Measurements from ENCODE around the gene PHC2. TPM values are rescaled to one million over a fixed set of nuclear protein-coding genes. Genes with fewer than 3 reads are reported as not detected.

PHC2 gene
- total and polyA plus RNA-seq, 9 of the 15 experiments (the other 6 are each of a cell fraction or from before 2014, with no cell fraction given) = 3.1 to 67.6 (median 34.6) TPM

DNA sequence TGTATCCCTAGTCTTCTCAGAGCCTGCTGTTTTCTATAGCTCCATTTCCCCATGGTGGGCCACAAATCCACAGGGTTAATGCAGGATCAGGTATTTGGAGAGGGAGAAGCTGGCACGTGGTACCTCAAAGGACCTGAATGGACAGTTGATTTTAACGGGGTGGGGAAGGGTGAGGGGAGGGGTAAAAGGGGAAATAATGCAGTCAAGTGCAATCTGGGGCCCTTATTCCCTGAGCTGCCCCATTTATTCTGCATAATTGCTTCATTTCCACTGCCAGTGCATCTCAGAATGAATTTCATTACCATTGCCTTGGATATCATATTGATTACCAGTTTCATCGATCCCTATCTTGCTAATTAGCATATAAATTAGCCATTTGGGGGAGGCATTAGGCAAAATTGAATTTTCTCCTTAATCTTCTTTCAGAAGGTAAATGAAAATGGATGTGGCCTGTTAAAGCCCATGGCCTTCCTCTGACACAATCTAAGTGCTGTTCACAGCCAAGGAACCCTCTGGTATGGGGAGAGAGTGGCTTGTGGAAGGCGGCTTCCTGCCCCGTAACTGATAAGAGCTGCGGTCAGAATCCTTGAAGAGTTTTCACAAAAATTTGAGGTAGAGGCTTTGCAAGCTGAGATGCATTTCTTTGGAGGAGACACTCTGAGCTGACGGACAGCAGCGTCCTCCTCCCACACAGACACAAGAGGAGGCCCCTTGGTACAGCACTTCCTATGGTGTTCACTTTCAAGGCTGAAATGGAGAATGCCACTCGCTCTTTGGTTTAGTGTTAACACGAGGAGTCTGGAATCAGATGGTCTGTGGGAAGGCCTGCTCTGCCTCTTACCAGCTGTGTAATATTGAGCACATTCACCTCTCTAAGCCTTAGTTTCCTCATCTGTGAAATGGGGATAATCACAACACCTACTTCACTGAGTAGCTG is 34.4 kb downstream of the PHC2 start (continued):
- TF ChIP-seq HDAC1 (IDR thresholded peaks at IDR 0.05) = peak in 1 of 2 experiments; percentile 63; a peak in 1 of 4 replicates
- TF ChIP-seq EZH2 (IDR thresholded peaks at IDR 0.05; ENCODE audit: borderline replicate concordance, low read depth, low read length) = no peak
- TF ChIP-seq DDX20 (tag; IDR thresholded peaks at IDR 0.05; ENCODE audit: low read depth) = no peak
- TF ChIP-seq SP2 (IDR thresholded peaks at IDR 0.05; ENCODE audit: extremely low read depth, low read depth, low read length, poor library complexity, severe bottlenecking) = no peak
- no peak for TF ChIP-seq NEUROD1 (IDR thresholded peaks at IDR 0.05; ENCODE audit: borderline replicate concordance, low read depth, low read length, partially characterized antibody)
- TF ChIP-seq ZNF408 (CRISPR knock-in tag; IDR thresholded peaks at IDR 0.05; ENCODE audit: low read depth) = no peak
- no peak for TF ChIP-seq FOXK2 (conservative IDR thresholded peaks at IDR 0.05 in 1 of 2, IDR thresholded peaks at IDR 0.05 in 1 of 2; ENCODE audit: low read depth in 2 of 2)
- no peak; the same call in 1 of the 2 replicates for TF ChIP-seq SMAD3 (CRISPR knock-in tag; conservative IDR thresholded peaks at IDR 0.05)
- no peak for TF ChIP-seq DNMT1 (IDR thresholded peaks at IDR 0.05)
- TF ChIP-seq, protein P1, sequence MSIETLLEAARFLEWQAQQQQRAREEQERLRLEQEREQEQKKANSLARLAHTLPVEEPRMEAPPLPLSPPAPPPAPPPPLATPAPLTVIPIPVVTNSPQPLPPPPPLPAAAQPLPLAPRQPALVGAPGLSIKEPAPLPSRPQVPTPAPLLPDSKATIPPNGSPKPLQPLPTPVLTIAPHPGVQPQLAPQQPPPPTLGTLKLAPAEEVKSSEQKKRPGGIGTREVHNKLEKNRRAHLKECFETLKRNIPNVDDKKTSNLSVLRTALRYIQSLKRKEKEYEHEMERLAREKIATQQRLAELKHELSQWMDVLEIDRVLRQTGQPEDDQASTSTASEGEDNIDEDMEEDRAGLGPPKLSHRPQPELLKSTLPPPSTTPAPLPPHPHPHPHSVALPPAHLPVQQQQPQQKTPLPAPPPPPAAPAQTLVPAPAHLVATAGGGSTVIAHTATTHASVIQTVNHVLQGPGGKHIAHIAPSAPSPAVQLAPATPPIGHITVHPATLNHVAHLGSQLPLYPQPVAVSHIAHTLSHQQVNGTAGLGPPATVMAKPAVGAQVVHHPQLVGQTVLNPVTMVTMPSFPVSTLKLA (conservative IDR thresholded peaks at IDR 0.05) = peak in 1 of 2 experiments; percentile 19; a peak in 1 of 4 replicates
- no peak for TF ChIP-seq BRF1 (IDR thresholded peaks at IDR 0.05; ENCODE audit: borderline replicate concordance, extremely low read depth, insufficient read length)
- no peak for TF ChIP-seq MXI1 (IDR thresholded peaks at IDR 0.05; ENCODE audit: low read depth, low read length)
- no peak for TF ChIP-seq KHSRP (IDR thresholded peaks at IDR 0.05)
- TF ChIP-seq ZNF780A (CRISPR knock-in tag; IDR thresholded peaks at IDR 0.05) = no peak
- TF ChIP-seq CREBBP (IDR thresholded peaks at IDR 0.05; ENCODE audit: low read depth, low read length) = no peak
- TF ChIP-seq, protein P2, sequence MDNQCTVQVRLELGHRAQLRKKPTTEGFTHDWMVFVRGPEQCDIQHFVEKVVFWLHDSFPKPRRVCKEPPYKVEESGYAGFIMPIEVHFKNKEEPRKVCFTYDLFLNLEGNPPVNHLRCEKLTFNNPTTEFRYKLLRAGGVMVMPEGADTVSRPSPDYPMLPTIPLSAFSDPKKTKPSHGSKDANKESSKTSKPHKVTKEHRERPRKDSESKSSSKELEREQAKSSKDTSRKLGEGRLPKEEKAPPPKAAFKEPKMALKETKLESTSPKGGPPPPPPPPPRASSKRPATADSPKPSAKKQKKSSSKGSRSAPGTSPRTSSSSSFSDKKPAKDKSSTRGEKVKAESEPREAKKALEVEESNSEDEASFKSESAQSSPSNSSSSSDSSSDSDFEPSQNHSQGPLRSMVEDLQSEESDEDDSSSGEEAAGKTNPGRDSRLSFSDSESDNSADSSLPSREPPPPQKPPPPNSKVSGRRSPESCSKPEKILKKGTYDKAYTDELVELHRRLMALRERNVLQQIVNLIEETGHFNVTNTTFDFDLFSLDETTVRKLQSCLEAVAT (IDR thresholded peaks at IDR 0.05) = peak in 1 of 2 experiments; percentile 92; a peak in 2 of 4 replicates
- no peak for TF ChIP-seq ZNF561 (CRISPR knock-in tag; conservative IDR thresholded peaks at IDR 0.05)
- no peak for TF ChIP-seq PTRF (tag; IDR thresholded peaks at IDR 0.05)
- TF ChIP-seq ZNF41 (CRISPR knock-in tag; conservative IDR thresholded peaks at IDR 0.05) = no peak
- TF ChIP-seq YY1 (IDR thresholded peaks at IDR 0.05; ENCODE audit: borderline replicate concordance in 1 of 3, control insufficient read depth in 1 of 3, extremely low read depth in 1 of 3, insufficient read depth in 3 of 3, insufficient read length in 1 of 3, insufficient replicate concordance in 2 of 3, low read depth in 1 of 3, low read length in 2 of 3) = no peak
- TF ChIP-seq MEF2A (IDR thresholded peaks at IDR 0.05; ENCODE audit: control insufficient read depth, low read depth, low read length) = no peak
- no peak for TF ChIP-seq SIN3A (IDR thresholded peaks at IDR 0.05; ENCODE audit: borderline replicate concordance in 2 of 2, control insufficient read depth in 1 of 2, low read depth in 2 of 2, low read length in 2 of 2)
- no peak for TF ChIP-seq NR2C2 (CRISPR knock-in tag; IDR thresholded peaks at IDR 0.05)
- TF ChIP-seq NR2C2 (tag; IDR thresholded peaks at IDR 0.05) = peak; percentile 41; the same call in 1 of the 2 replicates

Measured in K562 (cell line).